Endodermal cell (in vitro differentiated cells): ENCODE measurements around the gene CLEC4E. TPM values are rescaled to one million over a fixed set of nuclear protein-coding genes. Genes with fewer than 3 reads are reported as not detected.
A peak's percentile ranks its signal among the peaks of the same experiment; 100 is the strongest.

Experiments used
- DNase-seq: peaks from one replicate; pipeline ENCODE4 v3.0.0-alpha.2; 2017
- H3K27ac ChIP-seq: 2 replicates; pipeline ENCODE4 v1.5.1; 2013; ENCODE audit warnings: mild to moderate bottlenecking, low read depth, low read length, moderate library complexity
- H3K27me3 ChIP-seq: 2 replicates; pipeline ENCODE4 v1.6.1; 2013; ENCODE audit warnings: mild to moderate bottlenecking, low read length, moderate library complexity; ENCODE audit not compliant: insufficient read depth, control insufficient read depth, poor library complexity, severe bottlenecking
- H3K36me3 ChIP-seq: 2 replicates; pipeline ENCODE4 v1.7.0; 2013; ENCODE audit warnings: mild to moderate bottlenecking, low read length, moderate library complexity; ENCODE audit not compliant: control insufficient read depth, insufficient read depth
- H3K4me1 ChIP-seq: one replicate; pipeline ENCODE4 v1.7.0; 2013; ENCODE audit warnings: low read length; ENCODE audit not compliant: control insufficient read depth, insufficient read depth
- H3K4me3 ChIP-seq: 2 replicates; pipeline ENCODE4 v1.5.1; 2013; ENCODE audit warnings: mild to moderate bottlenecking, low read length, moderate library complexity
- H3K9ac ChIP-seq: 2 replicates; pipeline ENCODE4 v1.6.1; 2013; ENCODE audit warnings: mild to moderate bottlenecking, low read length, moderate library complexity; ENCODE audit not compliant: poor library complexity, severe bottlenecking; ENCODE audit errors: extremely low read depth
- H3K9me3 ChIP-seq: 2 replicates; pipeline ENCODE4 v1.6.1; 2013; ENCODE audit warnings: mild to moderate bottlenecking, low read length, moderate library complexity; ENCODE audit not compliant: control insufficient read depth
- H3K27ac Mint-ChIP-seq: 2 replicates; pipeline ENCODE4 v1.8.0; 2020; ENCODE audit warnings: mixed read lengths
- H3K27me3 Mint-ChIP-seq: 2 replicates; pipeline ENCODE4 v1.8.0; 2021; ENCODE audit warnings: mild to moderate bottlenecking, mixed read lengths; ENCODE audit not compliant: insufficient read depth
- H3K36me3 Mint-ChIP-seq: 2 replicates; pipeline ENCODE4 v1.8.0; 2020; ENCODE audit warnings: low read depth, mixed read lengths
- H3K4me1 Mint-ChIP-seq: 2 replicates; pipeline ENCODE4 v1.8.0; 2020; ENCODE audit warnings: mixed read lengths
- H3K4me3 Mint-ChIP-seq: 2 replicates; pipeline ENCODE4 v1.8.0; 2020; ENCODE audit warnings: mild to moderate bottlenecking, moderate library complexity, mixed read lengths
- H3K9me3 Mint-ChIP-seq: 2 replicates; pipeline ENCODE4 v1.8.0; 2020; ENCODE audit warnings: mild to moderate bottlenecking, mixed read lengths
- WGBS, 2 experiments: methylation state at CpG; one replicate each; pipeline versions ENCODE4 v1.1.5 to v1.1.7; 2013; ENCODE audit warnings: missing lambda C conversion rate in 2 of 2, mixed read lengths in 1 of 2; ENCODE audit not compliant: insufficient coverage in 1 of 2, insufficient read length in 1 of 2; 5-methylcytosine and 5-hydroxymethylcytosine counted together
- total RNA-seq, 2 donors: library from RNA; stranded (reverse); fragmentation: NEBNext Ultra II Directional in 1 of 2; extraction: Animal tissue kit (Norgen Biotek cat#: 25700) in 1 of 2; gene quantifications; 2 replicates in 1 of 2; 3 replicates in 1 of 2; pipeline ENCODE4 v1.2.1, GENCODE V29; 2021
- TF ChIP-seq, protein P1 (sequence below): fragments of 200-600 bp; sonication (generic); conservative IDR thresholded peaks from 2 replicates; pipeline ENCODE4 v1.5.0; 2021; ENCODE audit warnings: antibody characterized with exemption, mild to moderate bottlenecking

The CLEC4E gene
- total RNA-seq, 2 donors from 2014 or later = not detected

DNA sequence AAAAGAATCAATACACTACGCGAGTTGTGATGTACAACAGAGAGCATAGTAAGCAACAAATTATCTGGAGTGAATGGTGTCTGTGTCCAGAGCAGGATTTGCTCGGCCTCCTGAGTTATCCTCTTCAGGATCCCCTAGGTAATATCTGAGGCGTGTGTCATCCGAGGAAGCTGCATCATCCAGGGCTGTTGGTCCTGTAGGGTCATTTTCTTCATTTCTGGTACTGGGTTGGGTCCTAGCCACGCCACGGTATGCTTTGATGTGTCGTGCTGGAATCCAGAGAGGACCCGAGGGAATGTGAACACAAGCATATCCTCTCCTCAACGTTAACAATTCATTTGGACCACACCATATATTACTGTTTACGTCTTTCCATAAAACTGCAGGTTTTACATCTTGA lies 19.0 kb upstream of the CLEC4E start:
- no peaks in the 10 kb centered on the region for H3K36me3 Mint-ChIP-seq
- Histone ChIP-seq H3K4me3 (no peak overlapping the region), H3K4me1 (no peaks in the 10 kb centered on the region), H3K9me3 (peaks cover 16% of the 10 kb centered on the region), H3K36me3 (no peaks in the 10 kb centered on the region), H3K27me3 (no peaks in the 10 kb centered on the region), H3K9ac (no peak overlapping the region), H3K27ac (no peak overlapping the region)
- TF ChIP-seq, protein P1, sequence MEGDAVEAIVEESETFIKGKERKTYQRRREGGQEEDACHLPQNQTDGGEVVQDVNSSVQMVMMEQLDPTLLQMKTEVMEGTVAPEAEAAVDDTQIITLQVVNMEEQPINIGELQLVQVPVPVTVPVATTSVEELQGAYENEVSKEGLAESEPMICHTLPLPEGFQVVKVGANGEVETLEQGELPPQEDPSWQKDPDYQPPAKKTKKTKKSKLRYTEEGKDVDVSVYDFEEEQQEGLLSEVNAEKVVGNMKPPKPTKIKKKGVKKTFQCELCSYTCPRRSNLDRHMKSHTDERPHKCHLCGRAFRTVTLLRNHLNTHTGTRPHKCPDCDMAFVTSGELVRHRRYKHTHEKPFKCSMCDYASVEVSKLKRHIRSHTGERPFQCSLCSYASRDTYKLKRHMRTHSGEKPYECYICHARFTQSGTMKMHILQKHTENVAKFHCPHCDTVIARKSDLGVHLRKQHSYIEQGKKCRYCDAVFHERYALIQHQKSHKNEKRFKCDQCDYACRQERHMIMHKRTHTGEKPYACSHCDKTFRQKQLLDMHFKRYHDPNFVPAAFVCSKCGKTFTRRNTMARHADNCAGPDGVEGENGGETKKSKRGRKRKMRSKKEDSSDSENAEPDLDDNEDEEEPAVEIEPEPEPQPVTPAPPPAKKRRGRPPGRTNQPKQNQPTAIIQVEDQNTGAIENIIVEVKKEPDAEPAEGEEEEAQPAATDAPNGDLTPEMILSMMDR = no peak
- peaks cover 18% of the 10 kb centered on the region for H3K9me3 Mint-ChIP-seq
- H3K4me1 Mint-ChIP-seq = peaks cover 6% of the 10 kb centered on the region
- H3K4me3 Mint-ChIP-seq = no peak overlapping the region
- WGBS, 2 experiments = 90 to 94% methylated on average over 10 to 11 of the region's 11 CpGs
- DNase-seq = no peak
- peaks cover 2% of the 10 kb centered on the region for H3K27me3 Mint-ChIP-seq
- no peak overlapping the region for H3K27ac Mint-ChIP-seq

DNA sequence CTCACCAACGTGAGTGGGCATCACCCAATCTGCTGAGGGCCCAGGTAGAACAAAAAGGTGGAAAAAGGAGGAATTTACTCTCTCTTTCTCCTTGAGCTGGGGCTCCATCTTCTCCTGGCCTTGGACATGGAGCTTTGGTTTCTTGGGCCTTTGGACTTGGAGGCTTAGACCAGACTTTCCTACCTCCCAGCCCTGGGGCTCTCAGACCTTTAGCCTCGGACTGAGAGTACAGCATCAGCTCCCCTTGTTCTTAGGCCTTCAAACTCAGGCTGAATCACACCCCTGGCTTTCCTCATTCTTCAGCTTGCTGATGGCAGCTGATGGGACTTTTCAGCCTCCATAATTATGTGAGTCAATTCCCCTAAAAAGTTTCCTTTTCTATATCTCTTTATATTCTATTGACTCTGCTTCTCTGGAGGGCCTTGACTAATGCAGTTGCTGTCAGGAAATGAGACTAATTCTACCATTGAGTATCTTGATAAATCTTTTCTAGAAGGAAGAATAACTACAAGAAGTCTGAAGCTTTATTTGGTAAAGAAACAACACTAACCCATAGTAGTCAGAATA lies 15.9 kb upstream of the CLEC4E start:
- Mint-ChIP-seq H3K4me1 (peaks cover 4% of the 10 kb centered on the region), H3K27me3 (no peaks in the 10 kb centered on the region), H3K36me3 (no peaks in the 10 kb centered on the region), H3K9me3 (peaks cover 7% of the 10 kb centered on the region), H3K4me3 (no peak overlapping the region), H3K27ac (no peak overlapping the region)
- H3K36me3 ChIP-seq = no peaks in the 10 kb centered on the region
- H3K4me3 ChIP-seq = no peak overlapping the region
- no peaks in the 10 kb centered on the region for H3K4me1 ChIP-seq
- WGBS, 2 experiments = 83 to 88% methylated on average over 1 to 2 of the region's 2 CpGs
- no peak overlapping the region for H3K27ac ChIP-seq
- no peak for DNase-seq
- H3K9ac ChIP-seq = no peak overlapping the region
- no peaks in the 10 kb centered on the region for H3K27me3 ChIP-seq
- TF ChIP-seq, protein P1 = no peak
- H3K9me3 ChIP-seq = peaks cover 5% of the 10 kb centered on the region

DNA sequence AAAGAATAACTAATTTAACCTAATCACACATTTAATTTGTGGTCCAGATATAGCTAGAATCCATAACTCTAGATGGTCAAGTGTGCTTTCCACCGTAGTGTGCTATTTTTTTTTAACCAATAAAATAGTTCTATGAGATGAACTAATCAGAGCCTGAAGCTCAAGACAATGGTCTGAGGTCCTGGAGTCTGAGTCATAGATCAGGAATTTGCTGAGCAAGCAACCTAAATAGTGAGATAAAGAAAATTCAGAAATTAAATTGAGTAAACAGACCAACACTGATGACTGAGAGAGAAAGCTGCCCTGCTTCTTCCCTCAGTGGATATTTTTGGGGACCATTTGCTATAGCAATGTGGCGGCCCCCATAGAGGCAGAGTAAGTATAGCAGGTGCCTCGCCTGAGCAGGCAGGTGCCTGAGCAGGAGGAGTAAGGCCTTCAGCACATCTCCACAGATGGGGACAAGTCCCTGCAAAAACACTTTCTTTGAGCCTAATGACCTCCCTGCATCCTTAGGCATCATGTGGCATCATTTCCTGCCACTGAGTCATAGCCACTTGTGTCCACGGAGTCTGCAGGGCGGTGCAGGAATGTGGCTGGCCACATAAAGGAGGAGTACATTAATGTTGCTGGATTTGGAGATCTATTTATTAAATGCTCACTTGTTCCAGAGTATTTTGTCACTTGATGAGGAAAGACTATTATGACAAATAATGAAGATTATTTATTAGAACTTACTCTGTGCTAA lies 13.9 kb upstream of the CLEC4E start:
- Histone ChIP-seq H3K27me3 (no peaks in the 10 kb centered on the region), H3K9ac (no peak overlapping the region), H3K4me1 (no peaks in the 10 kb centered on the region), H3K9me3 (no peaks in the 10 kb centered on the region), H3K4me3 (no peak overlapping the region), H3K36me3 (no peaks in the 10 kb centered on the region), H3K27ac (no peak overlapping the region)
- Mint-ChIP-seq H3K36me3 (no peaks in the 10 kb centered on the region), H3K4me1 (peaks cover 4% of the 10 kb centered on the region), H3K27me3 (no peaks in the 10 kb centered on the region), H3K9me3 (peaks cover 2% of the 10 kb centered on the region), H3K27ac (no peak overlapping the region), H3K4me3 (no peak overlapping the region)
- TF ChIP-seq, protein P1 = no peak
- DNase-seq = peak; percentile 54
- WGBS, 2 experiments = 93 to 100% methylated on average over 2 to 5 of the region's 5 CpGs
